ENCODE measurements around the gene TACR1.
"Not testable (repeated sequence)": the region's sequence is repeated elsewhere in the genome, so short reads cannot be mapped to it uniquely, and the experiment has no call there.

The TACR1 gene

DNA sequence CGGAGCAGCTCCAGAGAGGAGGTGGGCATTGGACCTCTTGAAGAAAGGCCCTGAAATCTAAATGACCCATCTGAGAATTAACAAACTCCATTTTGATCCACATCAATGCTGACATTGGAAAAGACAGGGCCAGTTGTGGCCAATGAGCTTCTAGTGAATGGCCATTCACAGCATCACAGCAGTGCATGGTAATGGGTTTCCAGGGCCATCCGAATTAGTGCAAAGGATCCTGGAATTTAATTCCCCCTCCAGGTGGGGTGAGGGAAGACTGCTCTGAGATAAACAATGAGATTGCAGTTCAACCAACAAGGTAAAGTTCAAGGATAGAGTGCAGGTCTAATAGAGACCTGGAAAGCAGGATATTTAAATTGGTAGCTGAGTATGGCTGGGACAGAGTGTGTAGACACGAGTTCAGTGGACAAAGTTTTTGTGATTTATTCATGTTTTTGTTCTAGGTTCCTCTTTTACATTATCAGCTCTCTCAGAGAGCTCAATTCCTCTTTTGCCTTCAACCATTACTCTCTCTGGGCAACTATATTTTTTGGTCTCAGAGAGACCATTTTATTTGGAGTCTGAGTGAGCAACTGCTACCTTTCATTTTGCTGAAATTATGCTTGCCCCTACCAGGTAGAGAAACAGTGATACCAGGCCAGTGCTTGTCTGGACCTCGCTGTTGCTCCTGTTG lies 5.0 kb downstream of the TACR1 start:
- no peak for DNase-seq (ENCODE audit: low spot score)

DNA sequence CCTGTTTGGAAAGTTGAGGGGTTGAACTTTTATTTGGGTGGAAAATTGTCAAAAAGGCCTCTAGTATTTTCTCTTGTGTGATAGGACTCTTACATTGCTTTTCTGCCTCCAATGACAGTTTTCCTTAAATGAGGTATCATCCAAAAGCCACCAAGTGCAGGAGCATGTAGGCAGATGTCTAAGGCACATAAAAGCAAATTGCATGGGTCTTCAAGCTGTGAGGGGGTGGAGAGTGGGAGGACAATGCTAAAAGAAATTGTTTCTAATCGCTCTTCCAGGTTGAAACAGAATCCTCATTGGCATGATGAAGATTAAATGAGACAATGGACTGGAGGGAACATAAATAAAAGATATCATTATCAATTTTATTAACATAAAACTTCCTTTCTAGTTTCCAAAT lies 6.8 kb downstream of the TACR1 start:
- no peak for DNase-seq (ENCODE audit: low spot score)

- no peak for DNase-seq (ENCODE audit: low spot score)
Measured at GRCh38 chr2:75190271-75190990, 8.9 kb downstream of the TACR1 start.

- DNase-seq (ENCODE audit: low spot score), result no peak
Measured at GRCh38 chr2:75186821-75187220, 12.5 kb downstream of the TACR1 start.

- no peak for DNase-seq (ENCODE audit: low spot score)
Measured at GRCh38 chr2:75182606-75183005, 16.7 kb downstream of the TACR1 start.

DNA sequence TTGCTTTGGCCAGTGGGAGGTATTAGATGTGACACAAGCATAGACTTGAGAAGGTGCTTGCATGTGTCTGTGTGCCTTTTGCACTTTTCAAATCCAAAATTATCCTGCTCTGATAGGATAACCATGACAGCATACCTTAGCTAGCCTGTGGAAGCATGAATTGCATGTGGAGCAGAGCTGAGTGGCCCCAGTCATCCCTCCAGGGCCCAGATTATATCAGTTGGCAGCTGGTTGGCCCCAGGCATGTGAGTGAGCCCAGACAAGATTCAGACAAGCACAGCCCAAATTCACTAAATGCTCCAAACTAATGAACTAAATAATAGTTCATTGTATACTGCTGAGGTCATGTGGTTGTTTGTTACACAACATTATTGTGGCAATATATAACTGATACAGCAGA lies 18.8 kb downstream of the TACR1 start:
- no peak for DNase-seq (ENCODE audit: low spot score)

GRCh38 chr2:75177427-75177826 lies 21.9 kb downstream of the TACR1 start:
- DNase-seq (ENCODE audit: low spot score), result no peak

- no peak for DNase-seq (ENCODE audit: low spot score)
Measured at GRCh38 chr2:75175456-75175855, 23.9 kb downstream of the TACR1 start.

DNA sequence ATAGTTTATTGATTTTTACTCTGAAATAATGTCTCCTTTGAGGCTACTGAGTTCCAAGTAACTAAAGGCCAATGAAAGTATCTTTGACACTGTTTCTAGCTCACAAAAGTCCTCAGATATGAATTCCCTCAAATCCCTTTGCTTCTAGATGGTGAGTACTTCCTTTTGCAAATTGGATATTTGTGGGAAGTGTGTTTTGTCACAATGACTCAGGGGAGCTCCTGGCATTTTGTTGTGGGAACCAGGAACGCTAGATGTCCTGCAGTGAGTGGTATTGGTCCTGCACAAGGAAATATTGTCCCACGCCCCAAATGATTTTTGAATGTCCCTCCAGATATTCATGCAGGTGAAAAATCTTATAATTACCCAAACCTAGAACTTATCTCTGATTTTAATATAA lies 24.3 kb downstream of the TACR1 start:
- no peak for DNase-seq (ENCODE audit: low spot score)

- DNase-seq (ENCODE audit: low spot score), result no peak
Measured at GRCh38 chr2:75174519-75174918, 24.8 kb downstream of the TACR1 start.

GRCh38 chr2:75173740-75174139 lies 25.6 kb downstream of the TACR1 start:
- no peak for DNase-seq (ENCODE audit: low spot score)

- not testable (repeated sequence) for DNase-seq (ENCODE audit: low spot score)
Measured at GRCh38 chr2:75171423-75171822, 27.9 kb downstream of the TACR1 start.

GRCh38 chr2:75170889-75171288 lies 28.4 kb downstream of the TACR1 start:
- DNase-seq (ENCODE audit: low spot score), result no peak

GRCh38 chr2:75168186-75168585 lies 31.1 kb downstream of the TACR1 start:
- DNase-seq (ENCODE audit: low spot score), result no peak

DNA sequence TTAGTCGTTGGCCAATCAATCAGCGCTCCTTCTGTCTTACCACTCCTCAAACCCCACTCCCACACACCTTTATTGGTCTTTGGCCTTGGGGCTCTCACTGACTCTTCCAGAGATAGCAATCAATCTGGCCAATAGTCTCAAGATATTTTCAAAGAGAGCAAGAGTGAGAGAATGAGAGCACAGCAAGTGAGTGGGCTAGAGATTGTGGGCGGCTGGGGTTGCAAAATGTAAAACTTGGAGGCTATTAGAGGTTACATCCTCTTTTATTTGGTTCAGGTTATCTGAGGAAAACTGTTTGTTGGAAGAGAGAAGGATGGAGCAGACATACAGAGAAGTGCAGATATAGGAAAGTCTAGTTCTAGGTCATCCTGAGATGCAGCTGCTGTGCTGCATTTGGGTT lies 32.8 kb downstream of the TACR1 start:
- no peak for DNase-seq (ENCODE audit: low spot score)

- DNase-seq (ENCODE audit: low spot score), result no peak
Measured at GRCh38 chr2:75162897-75163296, 36.4 kb downstream of the TACR1 start.

DNA sequence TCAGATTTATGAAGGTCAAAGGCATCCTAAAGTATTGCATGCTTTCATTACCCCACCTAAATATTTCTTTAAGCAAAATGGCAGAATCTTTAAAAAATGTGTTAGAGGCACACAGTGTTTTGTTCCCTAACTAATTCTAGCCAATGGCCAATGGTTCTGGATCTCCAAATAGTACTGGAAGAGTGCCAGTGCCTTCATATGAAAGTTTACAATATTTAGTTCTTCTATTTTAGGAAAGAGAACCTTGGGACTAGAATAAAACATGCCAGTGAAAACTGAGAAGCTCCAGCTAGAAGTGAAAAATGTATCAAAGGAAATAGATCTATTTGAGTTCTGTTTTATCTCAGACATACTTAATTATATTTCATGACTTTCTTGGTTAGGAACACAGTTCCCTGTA lies 37.1 kb downstream of the TACR1 start:
- no peak for DNase-seq (ENCODE audit: low spot score)

GRCh38 chr2:75157435-75157834 lies 41.9 kb downstream of the TACR1 start:
- DNase-seq (ENCODE audit: low spot score), result no peak

DNA sequence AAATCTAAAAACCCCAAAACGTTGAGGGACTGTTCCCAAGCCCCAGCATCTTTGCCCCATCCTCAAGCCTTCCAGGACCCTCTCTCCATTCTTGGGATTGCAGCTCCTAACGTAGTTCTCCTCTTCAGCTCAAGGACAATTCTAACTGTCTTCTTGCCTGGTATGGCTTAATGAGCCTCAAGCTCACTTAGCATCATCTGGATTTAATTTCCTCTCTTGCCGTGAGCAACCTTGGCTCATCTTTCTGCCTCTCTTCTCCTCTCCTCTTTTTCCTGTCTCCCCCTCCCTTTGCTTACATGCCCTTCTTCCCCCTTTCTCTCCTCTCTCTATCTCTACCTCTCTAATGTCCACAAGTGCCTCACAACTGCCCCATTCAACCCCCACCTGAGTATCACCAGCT lies 44.2 kb downstream of the TACR1 start:
- DNase-seq (ENCODE audit: low spot score), result no peak

- no peak for DNase-seq (ENCODE audit: low spot score)
Measured at GRCh38 chr2:75153221-75153620, 46.1 kb downstream of the TACR1 start.

- not testable (repeated sequence) for DNase-seq (ENCODE audit: low spot score)
Measured at GRCh38 chr2:75152243-75152642, 47.1 kb downstream of the TACR1 start.

GRCh38 chr2:75147884-75148283 lies 51.4 kb downstream of the TACR1 start:
- DNase-seq (ENCODE audit: low spot score), result not testable (repeated sequence)

DNA sequence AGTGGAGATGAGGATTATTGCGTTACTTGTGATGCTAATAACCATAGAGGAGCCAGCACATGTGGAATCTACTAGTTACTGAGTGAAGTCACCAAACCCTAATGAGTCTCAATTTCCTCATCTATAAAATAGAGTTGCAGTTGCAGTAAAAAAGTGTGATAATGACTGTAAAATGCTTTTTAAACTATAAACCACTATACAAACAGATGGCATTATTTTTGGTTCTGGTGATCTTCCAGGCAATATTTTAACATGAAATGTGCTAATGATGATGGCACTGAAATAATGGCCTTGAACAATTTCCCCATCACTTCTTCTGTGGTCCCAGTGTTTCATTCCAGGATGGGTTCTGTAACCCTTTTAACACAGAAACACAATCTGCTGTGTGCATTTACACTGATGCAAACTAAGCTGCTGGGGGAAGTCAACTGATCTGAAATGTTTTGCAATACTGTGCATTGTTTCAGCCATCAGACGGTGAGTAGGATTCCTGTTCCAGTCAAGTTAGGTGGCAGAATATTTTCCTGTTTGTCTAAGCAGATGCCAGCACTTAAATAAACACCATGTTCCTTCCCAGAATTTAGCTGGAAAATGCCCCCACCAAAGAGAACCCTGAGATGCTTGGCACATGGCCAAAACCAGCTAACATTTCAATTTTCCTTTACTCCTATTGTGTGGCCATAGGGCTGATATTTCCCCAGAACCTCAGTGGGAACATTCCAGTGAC lies 52.6 kb downstream of the TACR1 start:
- DNase-seq (ENCODE audit: low spot score), result no peak

Measured in D341Med (cell line).